Measurements from ENCODE around the gene CIDEB.

GRCh38 chr14:24307156-24307574 lies 612 bp downstream of the CIDEB start:
- TF ChIP-seq TAF1 (IDR thresholded peaks at IDR 0.05; ENCODE audit: low read depth, low read length) (no peak), POLR2AphosphoS5 (IDR thresholded peaks at IDR 0.05; ENCODE audit: low read depth, low read length) (no peak)
